HepG2 (cell line): ENCODE measurements around the gene AKR1E2. TPM values are rescaled to one million over a fixed set of nuclear protein-coding genes. Genes with fewer than 3 reads are reported as not detected.
A peak's percentile ranks its signal among the peaks of the same experiment; 100 is the strongest.

Source experiments
- ARID2 ChIP-seq: sonication (generic); formaldehyde crosslinking; IDR thresholded peaks from 2 replicates; pipeline ENCODE4 v1.8.1; 2022; ENCODE audit warnings: mild to moderate bottlenecking, missing genetic modification reagents, borderline replicate concordance
- GABPA ChIP-seq, 2 experiments: IDR thresholded peaks; 2 replicates each; pipeline ENCODE4 v1.6.1; 2011 to 2016; ENCODE audit warnings: low read depth in 2 of 2, low read length in 1 of 2, missing biosample characterization in 1 of 2, missing genetic modification characterization in 1 of 2
- GATAD1 ChIP-seq: IDR thresholded peaks from 2 replicates; pipeline ENCODE4 v1.6.1; 2016; ENCODE audit warnings: missing genetic modification reagents, missing compliant biosample characterization
- HIC2 ChIP-seq: sonication (generic); formaldehyde crosslinking; IDR thresholded peaks from 2 replicates; pipeline ENCODE4 v1.9.0; 2022; ENCODE audit warnings: low read depth, missing genetic modification reagents
- MTF1 ChIP-seq: sonication (generic); formaldehyde crosslinking; IDR thresholded peaks from 2 replicates; pipeline ENCODE4 v1.5.0; 2020; ENCODE audit warnings: missing genetic modification reagents
- NAIF1 ChIP-seq: sonication (generic); formaldehyde crosslinking; IDR thresholded peaks from 2 replicates; pipeline ENCODE4 v1.5.0; 2020; ENCODE audit warnings: mild to moderate bottlenecking, missing genetic modification reagents, borderline replicate concordance
- NFIC ChIP-seq: IDR thresholded peaks from 2 replicates; pipeline ENCODE4 v1.6.1; 2012; ENCODE audit warnings: mild to moderate bottlenecking, low read length, inconsistent platforms
- NRL ChIP-seq: sonication (generic); formaldehyde crosslinking; IDR thresholded peaks from 2 replicates; pipeline ENCODE4 v1.5.0; 2020; ENCODE audit warnings: missing genetic modification reagents, mild to moderate bottlenecking, moderate library complexity, borderline replicate concordance
- PHF8 ChIP-seq: sonication (generic); formaldehyde crosslinking; IDR thresholded peaks from 2 replicates; pipeline ENCODE4 v1.5.0; 2020; ENCODE audit warnings: missing genetic modification reagents
- PTBP1 ChIP-seq: fragments of 200-400 bp; formaldehyde crosslinking; IDR thresholded peaks from 2 replicates; pipeline ENCODE4 v1.6.1; 2018; ENCODE audit warnings: low read length, low read depth; ENCODE audit not compliant: poor library complexity, severe bottlenecking
- SATB2 ChIP-seq: sonication (generic); formaldehyde crosslinking; IDR thresholded peaks from 2 replicates; pipeline ENCODE4 v1.5.0; 2020; ENCODE audit warnings: missing genetic modification reagents
- SMARCC2 ChIP-seq: fragments of 450-650 bp; IDR thresholded peaks from 2 replicates; pipeline ENCODE4 v1.6.1; 2017; ENCODE audit warnings: antibody characterized with exemption, mild to moderate bottlenecking
- THAP11 ChIP-seq: IDR thresholded peaks from 2 replicates; pipeline ENCODE4 v1.6.1; 2016; ENCODE audit warnings: missing biosample characterization, missing genetic modification reagents
- ZC3H4 ChIP-seq: sonication (generic); formaldehyde crosslinking; IDR thresholded peaks from 2 replicates; pipeline ENCODE4 v1.4.0; 2020; ENCODE audit warnings: missing genetic modification reagents, borderline replicate concordance
- ZNF143 ChIP-seq: sonication (generic); formaldehyde crosslinking; IDR thresholded peaks from 2 replicates; pipeline ENCODE4 v1.4.0; 2020; ENCODE audit warnings: missing genetic modification reagents
- ZNF317 ChIP-seq: sonication (generic); formaldehyde crosslinking; IDR thresholded peaks from 2 replicates; pipeline ENCODE4 v1.5.0; 2020; ENCODE audit warnings: mild to moderate bottlenecking, missing genetic modification reagents
- ZNF556 ChIP-seq: sonication (generic); formaldehyde crosslinking; IDR thresholded peaks from 2 replicates; pipeline ENCODE4 v1.4.0; 2020; ENCODE audit warnings: mild to moderate bottlenecking, missing genetic modification reagents, borderline replicate concordance
- ZNF775 ChIP-seq: sonication (generic); formaldehyde crosslinking; IDR thresholded peaks from 2 replicates; pipeline ENCODE4 v1.4.0; 2020; ENCODE audit warnings: missing genetic modification reagents, mild to moderate bottlenecking, moderate library complexity, borderline replicate concordance
- ZNF781 ChIP-seq: sonication (generic); formaldehyde crosslinking; IDR thresholded peaks from 2 replicates; pipeline ENCODE4 v1.5.1; 2020; ENCODE audit warnings: borderline replicate concordance, mild to moderate bottlenecking, missing genetic modification reagents; ENCODE audit errors: not compliant biosample characterization
- ZSCAN21 ChIP-seq: sonication (generic); formaldehyde crosslinking; IDR thresholded peaks from 2 replicates; pipeline ENCODE4 v1.8.0; 2022; ENCODE audit warnings: mild to moderate bottlenecking, missing genetic modification reagents, moderate library complexity, borderline replicate concordance
- polyA plus RNA-seq, 8 experiments: library from polyadenylated mRNA; depleted of rRNA in 3 of 8; stranded (reverse) in 7 of 8; unstranded in 1 of 8; fragments of >200 nt; fragmentation: Illumina TruSeq in 4 of 8; extraction: Trizol in 4 of 8; gene quantifications; 2 replicates each; pipeline versions ENCODE4 v1.2.1 to v1.2.3, GENCODE V29; 2011 to 2016; ENCODE audit warnings: low read depth in 4 of 8, missing spikeins in 1 of 8, mixed read lengths in 1 of 8; ENCODE audit not compliant: insufficient read depth in 1 of 8
- total RNA-seq, 5 experiments: library from RNA; depleted of rRNA; stranded (reverse); fragments of >200 nt; fragmentation: Illumina TruSeq; extraction: Trizol; gene quantifications; 2 replicates each; pipeline ENCODE4 v1.2.3, GENCODE V29; 2016; ENCODE audit warnings: low read depth in 1 of 5
- TF ChIP-seq, protein P1 (sequence below): sonication (generic); formaldehyde crosslinking; IDR thresholded peaks from 2 replicates; pipeline ENCODE4 v1.4.0; 2020; ENCODE audit warnings: mild to moderate bottlenecking, low read depth, missing genetic modification reagents
- TF ChIP-seq, protein P2 (sequence below): sonication (generic); formaldehyde crosslinking; conservative IDR thresholded peaks from 2 replicates; pipeline ENCODE4 v1.8.0; 2022; ENCODE audit warnings: missing genetic modification reagents

Gene AKR1E2
- total and polyA plus RNA-seq, 2 of the 13 experiments (the other 11 are each of a cell fraction or from before 2014, with no cell fraction given) = not detected

DNA sequence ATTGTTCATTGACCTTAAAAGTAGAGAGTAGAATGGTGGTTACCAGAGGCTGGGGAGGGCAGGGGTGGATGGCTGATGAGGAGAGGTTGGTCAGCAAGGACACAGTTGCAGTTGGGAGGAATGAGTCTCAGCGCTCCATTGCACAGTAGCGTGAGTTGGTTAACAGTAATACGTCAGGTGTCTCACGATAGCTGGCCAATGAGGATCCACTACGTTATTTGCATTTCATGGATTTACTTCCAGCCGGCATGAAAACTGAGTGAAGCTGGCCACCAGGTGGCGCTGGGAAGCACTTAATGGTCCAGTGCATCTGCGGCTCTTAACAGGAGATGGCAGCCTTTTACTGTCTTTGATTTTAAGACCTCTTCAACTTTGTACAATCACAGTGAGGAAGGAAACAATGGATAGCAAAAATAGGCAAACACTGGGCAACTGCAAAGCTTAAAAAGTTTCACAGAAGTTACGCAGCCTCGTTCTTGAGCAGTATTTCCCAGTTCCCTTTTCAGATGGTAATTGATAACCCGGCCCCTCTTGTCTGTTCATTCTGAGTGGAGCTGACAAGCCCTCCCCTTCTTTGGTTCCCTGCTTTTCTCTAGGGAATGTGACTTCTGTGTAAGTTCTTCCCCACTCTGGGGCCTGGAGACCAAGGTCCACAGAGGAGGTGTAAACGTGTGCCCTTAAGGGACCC lies 23.7 kb downstream of the AKR1E2 start (continued):
- TF ChIP-seq ZNF317 (CRISPR knock-in tag) (peak; percentile 75; the same call in 1 of the 2 replicates), ZNF775 (CRISPR knock-in tag) (no peak), NRL (no peak), PTBP1 (no peak), NAIF1 (no peak), ZSCAN21 (CRISPR knock-in tag) (no peak), ZNF143 (CRISPR knock-in tag) (no peak), NFIC (no peak), THAP11 (peak; percentile 75), GATAD1 (CRISPR knock-in tag) (0 out of 2 replicates have a peak, but pooled peaks have one; percentile 36), GABPA (IDR thresholded peaks at IDR 0.05; ENCODE audit: low read depth, low read length) (no peak), GABPA (CRISPR knock-in tag; IDR thresholded peaks at IDR 0.05; ENCODE audit: low read depth) (no peak), SMARCC2 (no peak), MTF1 (CRISPR knock-in tag) (no peak), ZNF556 (CRISPR knock-in tag) (peak; percentile 82; the same call in 1 of the 2 replicates), ZC3H4 (no peak), ZNF781 (CRISPR knock-in tag) (peak; percentile 37), PHF8 (CRISPR knock-in tag) (0 out of 2 replicates have a peak, but pooled peaks have one; percentile 35), ARID2 (CRISPR knock-in tag) (no peak), HIC2 (CRISPR knock-in tag) (no peak), SATB2 (no peak)
- TF ChIP-seq, protein P1, sequence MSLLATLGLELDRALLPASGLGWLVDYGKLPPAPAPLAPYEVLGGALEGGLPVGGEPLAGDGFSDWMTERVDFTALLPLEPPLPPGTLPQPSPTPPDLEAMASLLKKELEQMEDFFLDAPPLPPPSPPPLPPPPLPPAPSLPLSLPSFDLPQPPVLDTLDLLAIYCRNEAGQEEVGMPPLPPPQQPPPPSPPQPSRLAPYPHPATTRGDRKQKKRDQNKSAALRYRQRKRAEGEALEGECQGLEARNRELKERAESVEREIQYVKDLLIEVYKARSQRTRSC (CRISPR knock-in tag) = no peak
- TF ChIP-seq, protein P2, sequence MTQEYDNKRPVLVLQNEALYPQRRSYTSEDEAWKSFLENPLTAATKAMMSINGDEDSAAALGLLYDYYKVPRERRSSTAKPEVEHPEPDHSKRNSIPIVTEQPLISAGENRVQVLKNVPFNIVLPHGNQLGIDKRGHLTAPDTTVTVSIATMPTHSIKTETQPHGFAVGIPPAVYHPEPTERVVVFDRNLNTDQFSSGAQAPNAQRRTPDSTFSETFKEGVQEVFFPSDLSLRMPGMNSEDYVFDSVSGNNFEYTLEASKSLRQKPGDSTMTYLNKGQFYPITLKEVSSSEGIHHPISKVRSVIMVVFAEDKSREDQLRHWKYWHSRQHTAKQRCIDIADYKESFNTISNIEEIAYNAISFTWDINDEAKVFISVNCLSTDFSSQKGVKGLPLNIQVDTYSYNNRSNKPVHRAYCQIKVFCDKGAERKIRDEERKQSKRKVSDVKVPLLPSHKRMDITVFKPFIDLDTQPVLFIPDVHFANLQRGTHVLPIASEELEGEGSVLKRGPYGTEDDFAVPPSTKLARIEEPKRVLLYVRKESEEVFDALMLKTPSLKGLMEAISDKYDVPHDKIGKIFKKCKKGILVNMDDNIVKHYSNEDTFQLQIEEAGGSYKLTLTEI (CRISPR knock-in tag) = no peak
